GM18867 (cell line): ENCODE data around the gene DQX1.

ENCODE experiments used
- ATAC-seq: cut with Tn5 transposase; IDR thresholded peaks from one replicate; pipeline ENCODE4 v1.9.1; 2021; ENCODE audit warnings: mild to moderate bottlenecking, moderate library complexity; ENCODE audit not compliant: unreplicated experiment

The DQX1 gene

DNA sequence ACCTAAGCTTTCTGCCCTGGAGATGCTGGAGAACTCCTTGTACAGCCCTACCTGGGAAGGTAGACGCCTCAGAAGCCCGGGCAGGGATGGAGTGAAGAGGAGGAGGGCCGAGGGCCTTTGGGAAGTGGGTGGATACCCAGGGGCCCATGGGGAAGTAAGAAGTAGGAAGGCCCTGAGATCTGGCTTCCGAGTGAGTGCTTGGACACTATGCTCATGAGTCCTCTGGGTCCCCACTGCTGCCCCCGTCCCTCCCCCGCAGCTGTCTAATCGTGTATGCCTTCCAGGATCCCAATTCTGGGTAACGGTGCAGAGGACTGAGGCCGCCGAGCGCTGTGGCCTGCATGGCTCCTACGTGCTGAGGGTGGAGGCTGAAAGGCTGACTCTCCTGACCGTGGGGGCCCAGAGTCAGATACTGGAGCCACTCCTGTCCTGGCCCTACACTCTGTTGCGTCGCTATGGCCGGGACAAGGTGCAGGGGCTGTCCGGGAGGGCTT is 29.6 kb upstream of the DQX1 start:
- no peak for ATAC-seq

DNA sequence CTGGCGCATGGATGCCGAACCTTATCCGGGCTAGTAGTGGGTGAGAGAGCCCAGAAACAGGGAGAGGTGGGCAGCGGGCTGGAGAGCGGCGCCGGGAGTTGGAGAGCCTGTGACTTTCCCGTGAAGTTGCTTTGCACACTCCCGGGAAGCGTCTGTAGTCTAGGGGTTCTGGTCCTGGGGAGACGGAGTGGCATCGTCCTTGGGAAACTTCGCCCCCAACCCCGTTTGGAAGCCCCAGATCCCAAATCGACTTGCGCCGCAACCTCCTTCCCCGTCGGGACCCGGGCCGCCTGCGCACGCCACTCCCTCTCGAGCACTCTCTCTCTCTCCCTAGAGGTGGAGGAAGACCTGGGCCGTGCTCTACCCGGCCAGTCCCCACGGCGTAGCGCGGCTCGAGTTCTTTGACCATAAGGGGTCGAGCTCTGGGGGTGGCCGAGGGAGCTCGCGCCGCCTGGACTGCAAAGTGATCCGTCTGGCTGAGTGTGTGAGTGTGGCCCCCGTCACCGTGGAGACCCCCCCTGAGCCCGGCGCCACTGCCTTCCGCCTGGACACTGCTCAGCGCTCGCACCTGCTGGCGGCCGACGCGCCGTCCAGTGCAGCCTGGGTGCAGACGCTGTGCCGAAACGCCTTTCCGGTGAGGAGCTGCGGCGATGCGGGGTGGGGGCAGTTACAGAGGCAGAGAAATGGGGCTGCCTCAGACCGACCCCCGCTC is 28.9 kb upstream of the DQX1 start:
- peak; percentile 46 for ATAC-seq

DNA sequence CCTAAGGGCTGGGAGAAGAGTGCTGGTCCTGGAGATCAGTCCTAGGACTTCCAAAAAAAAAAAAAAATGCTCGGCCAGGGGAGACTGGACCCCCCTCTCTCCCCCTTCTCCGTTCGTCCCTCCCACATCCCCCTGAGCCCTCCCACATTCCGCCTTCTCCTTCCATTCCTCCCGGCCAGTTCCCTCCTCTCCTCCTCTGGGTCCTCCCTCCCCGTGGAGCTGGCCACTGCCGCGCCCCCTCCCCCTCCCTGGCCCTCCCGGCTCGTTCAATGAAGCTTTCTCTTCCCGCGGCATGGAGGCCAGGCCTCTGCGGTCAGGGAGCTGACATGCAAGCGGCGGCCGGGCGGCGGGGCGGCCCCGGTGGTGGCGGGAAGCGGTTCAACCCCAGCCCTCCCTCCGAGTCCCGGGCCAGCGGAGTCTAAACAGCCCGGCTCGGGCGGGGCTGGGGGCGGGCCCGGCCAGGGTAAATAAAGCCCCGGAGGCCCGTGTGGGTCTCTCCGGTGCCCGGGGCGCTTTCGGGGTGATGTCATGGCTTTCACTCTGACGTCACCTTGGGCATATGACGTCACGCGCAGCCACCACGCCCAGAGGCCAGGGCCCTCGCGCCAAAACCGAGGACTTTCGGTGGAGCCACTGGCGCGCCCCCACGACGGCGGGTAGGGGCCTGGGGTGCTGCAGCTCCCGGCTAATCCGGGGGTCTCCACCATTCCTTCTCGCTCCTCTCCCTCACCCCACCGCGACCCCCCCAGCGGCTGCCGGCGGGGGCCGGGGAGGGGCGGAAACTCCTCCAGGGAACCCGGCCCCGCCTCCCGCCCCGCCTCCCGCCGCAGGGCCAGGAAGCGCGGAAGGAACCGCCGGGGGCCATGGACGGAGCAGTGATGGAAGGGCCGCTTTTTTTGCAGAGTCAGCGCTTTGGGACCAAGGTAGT is 28.1 kb upstream of the DQX1 start, which contains the start of the genes DOK1 and LOXL3:
DOK1 (plus strand) TSS at position 829 of the 928 bp plus-strand sequence; CDS start at position 864, 35 bp downstream.
LOXL3 (minus strand) TSS at position 51 of the 928 bp plus-strand sequence. CDS start 1,308 bp downstream, outside the sequence.
- ATAC-seq, result peak; percentile 57

DNA sequence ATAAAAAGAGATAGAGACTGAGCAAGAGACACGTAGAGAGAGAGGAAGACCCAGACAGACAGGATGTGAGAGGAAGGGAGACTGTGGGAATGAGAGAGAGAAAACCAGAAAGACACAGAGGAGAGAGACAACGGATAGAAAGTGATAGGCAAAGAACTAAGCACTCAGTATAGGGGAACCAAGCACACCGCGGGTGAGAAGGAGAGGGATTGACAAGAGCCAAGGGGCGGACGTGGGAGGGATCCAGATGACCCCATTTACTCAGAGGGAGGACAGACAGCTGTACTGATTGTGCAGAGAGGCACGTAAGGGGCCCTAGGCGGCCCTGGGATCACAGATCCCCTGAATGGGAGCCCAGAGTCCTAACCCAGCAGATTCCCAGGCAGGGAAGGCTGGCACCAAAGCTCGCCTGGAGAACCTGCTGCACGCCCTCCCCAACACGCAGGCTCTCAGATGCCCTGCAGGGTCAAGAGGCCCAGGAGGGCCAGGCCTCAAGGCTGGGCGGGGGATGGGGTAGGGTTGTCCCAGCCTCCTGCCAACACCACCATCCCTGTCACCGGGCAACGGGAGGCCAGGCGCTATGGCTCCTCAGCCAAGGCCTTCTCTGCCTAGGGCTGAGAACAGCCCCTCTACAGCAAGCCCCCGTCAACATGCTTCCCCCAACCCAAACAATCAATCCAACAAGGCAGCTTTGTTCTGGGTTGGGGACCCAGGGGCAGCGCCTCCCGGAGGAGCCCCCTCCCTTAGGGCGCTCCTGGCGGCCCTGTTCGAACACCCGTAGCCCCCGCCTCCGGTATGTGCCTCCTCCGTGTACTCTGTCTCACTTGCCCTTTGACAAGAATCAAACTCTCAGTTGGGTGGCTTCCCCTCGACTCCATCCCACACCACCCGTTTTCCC is 27.1 kb upstream of the DQX1 start:
- ATAC-seq, result no peak

DNA sequence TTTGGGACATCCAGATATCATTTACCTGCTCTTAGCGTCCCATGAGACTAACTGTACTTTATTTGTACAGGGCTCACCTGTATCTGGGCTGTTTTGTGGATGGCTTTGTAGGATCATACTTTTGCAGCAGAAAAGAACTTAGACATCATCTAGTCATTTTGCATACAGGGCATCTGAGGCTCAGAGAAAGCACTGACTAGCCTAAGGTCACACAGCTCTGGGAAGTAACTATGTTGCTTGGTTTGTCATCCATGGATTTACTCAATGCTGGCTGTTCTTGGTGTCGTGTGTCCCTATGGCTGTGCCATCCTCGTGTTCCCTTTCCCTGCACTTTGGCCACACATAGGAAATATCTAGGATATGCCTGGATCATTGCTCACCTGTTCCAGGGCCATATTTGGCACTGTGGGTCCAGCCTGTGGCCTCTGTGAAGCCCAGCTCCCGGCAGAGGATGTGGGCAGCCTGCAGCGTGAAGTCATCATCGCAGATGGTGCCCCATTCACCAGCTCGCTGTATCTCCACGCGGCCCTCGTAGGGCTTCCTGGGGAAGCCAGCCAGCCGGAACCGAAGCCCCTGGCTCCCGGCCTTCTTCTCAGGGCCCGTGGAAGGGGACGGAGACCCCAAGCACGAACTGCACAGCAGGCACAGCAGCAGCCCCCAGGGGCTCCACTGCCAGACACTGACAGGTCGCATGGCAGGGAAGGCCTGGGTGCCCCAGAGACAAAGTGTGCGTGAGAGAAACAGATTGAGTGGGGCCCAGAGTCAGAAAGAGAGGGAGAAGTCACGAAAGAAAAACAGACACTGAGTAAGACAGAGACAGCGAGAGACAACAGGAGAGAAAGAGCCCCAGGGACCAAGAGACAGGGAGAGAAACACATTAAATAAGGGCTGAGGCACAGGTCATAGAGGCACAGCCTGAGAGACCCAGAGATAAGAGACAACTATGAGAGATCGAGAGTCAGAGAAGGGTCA is 26.2 kb upstream of the DQX1 start:
- no peak for ATAC-seq

DNA sequence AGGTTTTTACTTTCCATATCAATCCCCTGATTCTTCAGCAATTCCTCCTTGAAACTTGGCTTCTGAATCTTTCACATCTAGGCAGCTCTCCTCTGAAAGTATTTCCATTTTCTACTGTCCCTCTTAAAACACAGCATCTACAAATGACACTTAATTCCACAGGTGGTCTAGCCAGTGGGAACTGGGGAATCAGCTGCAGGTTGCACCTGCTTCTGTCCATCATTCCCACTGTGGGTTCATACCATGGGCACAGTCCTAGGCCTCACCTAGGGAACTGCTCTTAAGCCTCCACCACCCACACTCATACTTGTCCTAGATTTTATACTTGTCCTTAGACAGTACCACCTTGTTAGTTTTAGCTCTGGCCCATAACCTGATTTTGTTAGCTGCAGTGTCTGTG is 25.5 kb upstream of the DQX1 start:
- ATAC-seq, result no peak

DNA sequence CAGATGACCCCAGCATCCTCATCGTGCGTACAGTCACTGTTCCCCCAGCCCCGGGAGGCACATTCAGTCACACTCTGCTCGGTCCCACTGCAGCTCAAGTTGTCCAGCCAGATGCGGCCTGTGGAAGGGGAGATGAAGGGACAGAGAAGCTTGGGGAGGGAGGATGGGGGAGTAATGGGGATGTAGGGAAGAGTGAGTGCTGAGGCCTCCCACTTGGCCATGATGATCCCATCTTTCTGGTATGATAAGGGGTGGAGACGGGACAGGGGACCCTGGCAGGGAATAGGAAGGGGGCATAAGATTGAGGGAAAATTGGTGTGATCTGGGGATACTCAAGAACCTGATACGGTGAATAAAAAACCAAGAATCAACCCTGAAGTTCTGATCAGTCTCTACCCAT is 24.2 kb upstream of the DQX1 start:
- no peak for ATAC-seq

DNA sequence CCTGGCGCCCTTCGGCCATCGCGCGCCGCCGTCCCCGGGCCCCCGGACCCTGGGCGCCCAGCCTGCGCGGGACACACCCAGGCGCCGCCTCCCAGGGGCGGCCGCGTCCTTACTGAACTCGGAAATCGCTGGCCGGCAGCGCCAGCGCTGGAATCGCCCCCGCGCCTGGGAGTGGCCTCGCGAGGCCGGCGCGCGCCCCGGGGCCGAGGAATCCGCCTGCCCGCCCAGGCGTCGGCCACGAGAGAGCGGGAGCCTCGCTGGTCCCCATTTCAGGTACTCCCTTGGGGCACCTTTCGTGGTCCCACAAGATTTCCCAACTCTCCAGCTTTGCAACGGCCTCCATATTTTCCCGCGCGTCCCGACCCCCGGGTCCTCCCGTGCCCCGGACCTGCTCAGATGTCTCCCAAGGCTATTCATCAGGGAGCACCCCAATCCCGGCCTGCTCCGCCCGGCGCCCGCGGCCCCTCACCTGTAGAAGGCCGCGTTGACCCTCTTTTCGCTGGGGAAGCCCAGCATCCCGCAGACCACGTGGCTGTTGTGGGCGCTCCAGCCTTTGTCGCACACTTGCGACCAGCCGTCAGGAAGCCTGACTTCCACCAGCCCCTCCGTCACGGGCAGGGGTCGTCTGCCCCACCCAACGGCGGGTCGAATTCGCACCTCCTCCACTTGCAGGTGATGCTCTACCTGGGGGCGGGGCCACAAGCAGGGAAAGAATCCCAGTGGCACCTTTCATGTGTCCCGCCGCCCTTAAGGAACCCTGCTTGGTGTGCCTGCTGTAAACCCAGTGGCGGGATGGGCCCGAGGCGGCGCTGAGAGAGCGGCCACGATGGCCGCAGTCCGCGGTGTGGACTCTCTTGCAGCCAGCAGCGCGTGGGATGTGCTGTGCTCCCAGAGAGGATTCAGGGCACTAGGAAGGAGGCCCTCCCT is 23.1 kb upstream of the DQX1 start:
- peak; percentile 34 for ATAC-seq

DNA sequence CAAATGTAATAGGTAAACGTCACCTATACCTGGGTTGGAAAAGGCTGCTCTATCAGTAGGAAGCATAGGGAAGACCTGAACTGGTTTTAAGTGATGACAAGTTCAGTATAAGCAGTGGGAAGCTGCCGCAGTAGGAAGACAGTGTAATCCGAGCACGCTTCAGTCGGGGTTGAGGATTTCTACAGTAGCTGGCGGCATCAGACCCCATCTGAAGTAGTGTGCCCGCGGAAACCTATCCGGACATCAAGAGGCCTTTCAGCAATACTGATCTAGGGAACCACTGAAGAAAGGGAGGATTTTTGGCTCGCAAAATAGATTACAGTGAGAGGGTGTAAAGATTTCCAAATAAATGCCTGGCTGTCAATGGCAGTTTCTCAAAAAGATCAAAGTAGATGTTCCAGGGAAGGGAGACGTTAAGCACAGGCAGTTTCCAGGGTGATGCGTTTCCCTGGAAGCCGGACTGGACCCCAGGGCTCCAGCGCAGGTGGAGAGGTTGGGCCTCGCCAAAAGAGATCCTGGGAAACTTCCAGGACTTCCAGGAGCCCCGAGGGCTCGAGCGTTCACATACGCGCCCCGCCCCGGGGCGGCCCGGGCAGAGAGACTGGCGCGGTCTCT is 22.4 kb upstream of the DQX1 start:
- no peak for ATAC-seq

DNA sequence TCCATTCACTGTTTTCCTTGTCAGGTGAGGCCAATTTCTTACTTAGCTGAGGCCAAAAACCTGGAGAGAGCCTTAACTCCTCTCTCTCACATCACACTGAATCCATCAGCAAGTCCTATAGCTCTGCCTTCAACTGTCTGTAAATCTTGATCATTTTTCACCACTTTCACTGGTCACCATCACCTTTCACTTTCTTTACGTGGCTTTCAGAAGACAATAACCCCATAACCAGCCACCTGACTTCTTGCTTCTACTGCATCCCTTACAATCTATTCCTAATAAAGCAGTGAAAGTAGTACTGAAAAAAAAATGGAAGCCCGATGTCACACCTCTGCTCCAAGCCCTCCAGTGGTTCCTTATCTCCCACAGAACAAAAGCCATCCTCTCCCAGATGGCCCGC is 20.0 kb upstream of the DQX1 start:
- ATAC-seq, result no peak

DNA sequence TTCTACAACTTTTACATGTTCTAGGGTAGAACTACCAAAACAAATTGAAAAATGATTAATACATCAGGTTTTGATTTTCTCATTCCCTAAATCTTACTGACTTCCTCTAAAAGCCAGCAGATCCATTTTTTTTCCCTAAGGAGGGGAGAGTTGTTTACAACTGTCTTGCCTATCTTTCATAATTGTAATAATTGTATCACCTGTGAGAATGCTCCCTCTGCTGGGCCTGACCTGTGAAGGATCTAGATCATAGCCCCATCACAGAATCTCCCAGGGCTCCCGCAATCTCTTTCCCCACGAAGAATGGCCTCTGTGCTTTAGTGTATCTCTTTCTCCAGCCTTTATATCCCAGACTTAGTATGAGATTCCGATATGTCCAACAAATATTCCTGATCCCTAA is 18.6 kb upstream of the DQX1 start:
- no peak for ATAC-seq

DNA sequence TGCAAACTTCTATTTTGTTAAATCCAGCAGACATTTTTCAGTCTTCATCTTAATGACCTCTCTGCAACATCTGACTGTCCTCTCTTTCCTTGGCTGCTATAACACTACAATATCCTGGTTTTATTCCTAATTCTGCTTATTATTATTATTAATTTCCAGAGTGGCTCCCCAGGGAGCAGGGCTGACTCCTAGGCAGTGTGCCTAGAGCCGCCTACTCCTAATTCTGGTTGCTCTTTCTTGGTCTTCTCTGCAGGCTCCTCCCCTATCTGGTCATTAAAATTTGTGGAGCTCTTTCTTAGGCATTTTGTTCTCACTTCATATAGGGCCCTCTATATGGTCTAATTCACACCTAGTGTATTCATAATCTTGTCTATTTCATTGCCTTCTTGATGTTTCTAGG is 16.9 kb upstream of the DQX1 start:
- no peak for ATAC-seq

DNA sequence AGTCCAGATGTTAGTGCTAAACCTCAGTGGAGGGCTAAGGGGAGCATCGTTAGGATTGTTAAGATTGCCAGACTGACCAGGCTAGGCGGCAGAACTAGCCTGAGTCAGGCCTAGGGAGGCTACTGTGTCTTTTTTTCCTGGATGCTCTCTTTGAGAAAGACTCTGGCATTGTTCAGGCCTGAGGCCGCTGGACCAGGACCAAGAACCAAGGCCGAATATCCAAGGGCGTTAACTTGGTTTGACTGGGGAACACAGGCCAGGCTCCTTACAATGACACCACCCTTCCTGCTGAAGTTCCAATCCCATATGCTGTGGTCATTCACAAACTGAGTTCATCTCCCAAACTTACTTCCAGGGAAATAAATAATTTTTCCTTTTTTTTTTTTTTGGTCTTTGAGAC is 14.3 kb upstream of the DQX1 start:
- ATAC-seq, result no peak

DNA sequence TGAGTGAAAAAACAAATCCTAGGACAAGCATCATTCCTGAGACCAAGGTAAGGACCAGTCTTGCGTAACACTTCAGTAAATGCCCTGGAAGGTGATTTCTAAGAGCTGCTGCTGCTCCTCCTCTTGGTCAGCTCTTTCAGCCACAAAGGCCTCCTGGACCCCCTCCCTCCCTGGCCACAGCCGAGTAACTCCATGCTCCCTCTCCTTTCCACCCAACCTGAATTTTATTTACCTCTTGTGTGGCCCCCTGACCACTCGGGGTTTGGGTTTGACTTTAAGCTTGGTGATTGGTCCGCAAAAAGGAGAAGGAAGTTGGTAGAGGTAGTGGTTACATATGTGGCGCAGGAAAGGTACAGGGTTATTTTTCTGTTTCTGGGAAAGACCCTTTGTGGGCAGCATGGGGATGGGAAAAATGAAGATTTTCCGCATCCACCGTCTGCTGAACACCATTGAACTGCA is 12.9 kb upstream of the DQX1 start:
- ATAC-seq, result no peak

DNA sequence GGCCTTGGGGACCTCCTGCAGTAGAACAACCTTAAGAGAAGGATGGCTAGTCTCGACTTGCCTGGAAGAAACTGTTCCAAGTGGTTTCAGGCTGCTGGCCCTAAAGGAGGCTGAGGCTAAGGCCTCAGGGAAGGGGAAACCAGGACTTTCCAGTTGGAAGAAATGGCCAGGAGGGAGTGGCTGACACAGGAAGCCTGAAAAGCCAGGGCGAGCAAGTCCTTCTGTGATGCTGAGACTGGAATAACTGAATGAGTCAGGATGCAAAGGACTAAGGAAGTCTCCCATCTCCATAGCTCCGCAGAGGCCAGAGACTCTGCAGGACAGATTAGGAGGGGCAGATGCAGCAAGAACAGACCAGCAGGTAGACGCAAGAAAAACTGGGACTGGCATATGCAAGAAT is 11.1 kb upstream of the DQX1 start:
- ATAC-seq, result no peak

DNA sequence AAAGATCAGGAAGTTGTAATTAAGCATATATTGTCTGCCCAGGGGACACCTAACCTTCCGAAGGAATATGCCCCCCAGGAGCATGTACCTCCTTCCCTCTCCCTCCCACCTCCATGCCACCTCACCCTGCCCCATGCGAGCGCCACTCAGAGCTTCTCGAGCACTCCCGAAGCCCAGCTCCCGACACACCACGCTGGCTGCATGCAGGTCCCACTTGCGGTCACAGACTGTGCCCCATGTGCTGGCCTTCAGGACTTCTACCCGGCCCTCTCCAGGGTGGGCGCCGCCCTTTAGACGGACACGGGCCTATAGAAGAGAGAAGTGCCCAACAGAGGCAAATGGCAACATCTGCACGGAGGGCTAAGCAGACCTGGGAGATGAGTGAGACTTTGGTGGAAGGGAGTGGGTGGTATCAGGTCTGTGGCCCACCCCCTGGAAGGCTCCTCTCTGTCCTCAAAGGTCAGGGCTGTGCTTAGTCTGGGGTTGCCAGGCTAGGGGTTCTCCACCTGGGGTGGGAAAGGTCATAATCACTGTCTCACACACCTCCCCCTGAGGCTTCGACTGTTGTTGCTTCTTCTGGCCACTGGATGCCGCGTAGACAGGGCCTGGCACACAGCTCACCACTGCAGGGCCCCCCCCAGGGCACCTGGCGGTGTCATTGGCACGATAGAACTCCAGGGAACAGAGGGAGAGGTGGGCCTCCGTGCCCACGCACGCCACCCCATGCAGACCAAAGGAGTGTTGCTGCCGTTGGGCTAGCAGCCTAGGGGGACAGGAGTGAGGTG is 10.3 kb upstream of the DQX1 start:
- ATAC-seq, result no peak

DNA sequence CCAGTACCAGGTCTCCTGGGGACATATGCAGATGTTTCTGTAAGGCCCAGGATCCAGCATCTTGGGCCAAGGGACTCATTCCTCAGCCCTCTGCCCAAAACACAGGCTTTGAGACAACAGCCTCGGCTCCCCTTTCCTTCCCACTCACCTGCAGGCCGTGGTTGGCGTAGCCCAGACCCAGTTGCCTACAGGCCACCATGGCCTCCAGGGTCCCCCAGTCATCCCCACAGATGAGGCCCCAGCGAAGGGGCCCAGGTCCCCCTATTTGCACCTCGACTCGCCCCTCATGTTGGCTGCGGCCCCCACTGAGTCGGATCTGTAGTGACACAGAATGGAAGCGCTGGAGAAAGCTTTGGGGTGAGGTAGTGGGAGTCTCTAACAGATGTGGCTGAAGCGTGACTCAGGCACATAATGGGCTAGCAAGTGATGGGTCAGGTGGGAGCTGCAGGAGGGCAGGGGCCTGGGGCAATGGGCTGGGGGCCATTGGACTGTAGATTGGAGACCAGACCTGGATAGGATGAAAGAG is 9.5 kb upstream of the DQX1 start:
- no peak for ATAC-seq
